ENCODE measurements around the gene LIME1.

- TF ChIP-seq CTCF (IDR thresholded peaks at IDR 0.05) (no peak), RNF2 (IDR thresholded peaks at IDR 0.05; ENCODE audit: borderline replicate concordance, low read depth) (no peak), MYC (IDR thresholded peaks at IDR 0.05; ENCODE audit: borderline replicate concordance, low read length) (no peak), REST (IDR thresholded peaks at IDR 0.05) (no peak), POLR2A (IDR thresholded peaks at IDR 0.05; ENCODE audit: low read length) (no peak), ELK1 (IDR thresholded peaks at IDR 0.05; ENCODE audit: low read depth, low read length) (no peak), EP300 (IDR thresholded peaks at IDR 0.05) (no peak), MAX (IDR thresholded peaks at IDR 0.05) (no peak), BHLHE40 (IDR thresholded peaks at IDR 0.05; ENCODE audit: low read depth, low read length) (no peak), RAD21 (conservative IDR thresholded peaks at IDR 0.05 in 1 of 2, IDR thresholded peaks at IDR 0.05 in 1 of 2) (no peak), USF2 (IDR thresholded peaks at IDR 0.05) (no peak), KDM5A (IDR thresholded peaks at IDR 0.05) (no peak)
Observed at GRCh38 chr20:63772781-63773518, 36.5 kb downstream of the LIME1 start.
